ENCODE data around the gene POU6F2. TPM values are rescaled to one million over a fixed set of nuclear protein-coding genes. Genes with fewer than 3 reads are reported as not detected.

POU6F2 gene
- total RNA-seq, 4 donors from 2014 or later: 0.48 to 0.82 TPM; not detected in 2

- Histone ChIP-seq H3K4me1 (no peaks in the 10 kb centered on the region), H3K36me3 (no peaks in the 10 kb centered on the region), H3K4me3 (no peak overlapping the region), H3K27me3 (no peaks in the 10 kb centered on the region), H3K27ac (no peak overlapping the region), H3K9me3 (no peaks in the 10 kb centered on the region)
- DNase-seq: no peak
- WGBS, 2 donors (ENCODE audit: low coverage in 1 of 2): 61 to 77% methylated on average over 4 of the region's 4 CpGs
- intact Hi-C loops (cut with DNase I; ENCODE audit: low total_unique reads): no loop called here
- TF ChIP-seq POLR2A (IDR thresholded peaks at IDR 0.05) (no peak), POLR2AphosphoS5 (IDR thresholded peaks at IDR 0.05) (no peak), EP300 (IDR thresholded peaks at IDR 0.05; ENCODE audit: low read depth) (no peak), CTCF (IDR thresholded peaks at IDR 0.05) (no peak)
- in situ Hi-C loops (cut with MboI; ENCODE audit: low pct_ligation_motif_present in 1 of 4, low pct_unique_long_range_greater_than_20kb in 1 of 4, low sequenced_read_pairs in 3 of 4): loop anchor here in 1 of 4 donors (25.0 kb wide), 1 partner anchor 224 kb away; no protein-coding TSS in a partner anchor
Observed at GRCh38 chr7:39035903-39036302, 58.2 kb downstream of the POU6F2 start.

- Histone ChIP-seq H3K36me3 (no peaks in the 10 kb centered on the region), H3K27ac (no peak overlapping the region), H3K27me3 (no peaks in the 10 kb centered on the region), H3K4me3 (no peak overlapping the region), H3K9me3 (no peaks in the 10 kb centered on the region), H3K4me1 (no peaks in the 10 kb centered on the region)
- TF ChIP-seq CTCF (IDR thresholded peaks at IDR 0.05) (no peak), EP300 (IDR thresholded peaks at IDR 0.05; ENCODE audit: low read depth) (no peak), POLR2AphosphoS5 (IDR thresholded peaks at IDR 0.05) (no peak), POLR2A (IDR thresholded peaks at IDR 0.05) (no peak)
- in situ Hi-C loops (cut with MboI; ENCODE audit: low pct_ligation_motif_present in 1 of 4, low pct_unique_long_range_greater_than_20kb in 1 of 4, low sequenced_read_pairs in 3 of 4): loop anchor here in 1 of 4 donors (25.0 kb wide), 1 partner anchor 230 kb away; no protein-coding TSS in a partner anchor
- intact Hi-C loops (cut with DNase I; ENCODE audit: low total_unique reads): no loop called here
- DNase-seq: no peak
- 0 to 65% methylated on average over 1 of the region's 1 CpG for WGBS, 2 donors (ENCODE audit: low coverage in 1 of 2)
Observed at GRCh38 chr7:39042670-39043069, 65.0 kb downstream of the POU6F2 start.

- H3K4me3 ChIP-seq: no peak overlapping the region
- no peaks in the 10 kb centered on the region for H3K9me3 ChIP-seq
- H3K27ac ChIP-seq: no peak overlapping the region
- no peak for DNase-seq
- no peaks in the 10 kb centered on the region for H3K36me3 ChIP-seq
- 47 to 48% methylated on average over 2 of the region's 2 CpGs for WGBS, 2 donors (ENCODE audit: low coverage in 1 of 2)
- no peaks in the 10 kb centered on the region for H3K27me3 ChIP-seq
- in situ Hi-C loops (cut with MboI; ENCODE audit: low pct_ligation_motif_present in 1 of 4, low pct_unique_long_range_greater_than_20kb in 1 of 4, low sequenced_read_pairs in 3 of 4) (loop anchor here in 1 of 4 donors (25.0 kb wide), 1 partner anchor 231 kb away; no protein-coding TSS in a partner anchor), intact Hi-C loops (cut with DNase I; ENCODE audit: low total_unique reads) (no loop called here)
- TF ChIP-seq CTCF (IDR thresholded peaks at IDR 0.05) (no peak), EP300 (IDR thresholded peaks at IDR 0.05; ENCODE audit: low read depth) (no peak), POLR2A (IDR thresholded peaks at IDR 0.05) (no peak), POLR2AphosphoS5 (IDR thresholded peaks at IDR 0.05) (no peak)
- H3K4me1 ChIP-seq: no peaks in the 10 kb centered on the region
Observed at GRCh38 chr7:39043531-39043930, 65.8 kb downstream of the POU6F2 start.

GRCh38 chr7:39044489-39044888, 66.8 kb downstream of the POU6F2 start:
- WGBS, 2 donors (ENCODE audit: low coverage in 1 of 2): 69 to 71% methylated on average over 4 of the region's 4 CpGs
- no peaks in the 10 kb centered on the region for H3K36me3 ChIP-seq
- H3K27me3 ChIP-seq: no peaks in the 10 kb centered on the region

More at GRCh38 chr7:39044489-39044888, 66.8 kb downstream of the POU6F2 start:
- Histone ChIP-seq H3K27ac (no peak overlapping the region), H3K4me3 (no peak overlapping the region), H3K9me3 (no peaks in the 10 kb centered on the region), H3K4me1 (no peaks in the 10 kb centered on the region)
- intact Hi-C loops (cut with DNase I; ENCODE audit: low total_unique reads): no loop called here
- no peak for DNase-seq
- in situ Hi-C loops (cut with MboI; ENCODE audit: low pct_ligation_motif_present in 1 of 4, low pct_unique_long_range_greater_than_20kb in 1 of 4, low sequenced_read_pairs in 3 of 4): loop anchor here in 1 of 4 donors (25.0 kb wide), 1 partner anchor 232 kb away; no protein-coding TSS in a partner anchor
- TF ChIP-seq CTCF (IDR thresholded peaks at IDR 0.05) (no peak), POLR2A (IDR thresholded peaks at IDR 0.05) (no peak), EP300 (IDR thresholded peaks at IDR 0.05; ENCODE audit: low read depth) (no peak), POLR2AphosphoS5 (IDR thresholded peaks at IDR 0.05) (no peak)

Data from transverse colon (tissue), 4 donors.